GM19328 (cell line): Measurements from ENCODE around the gene MUC13.

Experiments used
- ATAC-seq: cut with Tn5 transposase; IDR thresholded peaks from one replicate; pipeline ENCODE4 v1.9.1; 2021; ENCODE audit warnings: mild to moderate bottlenecking, moderate library complexity; ENCODE audit not compliant: unreplicated experiment

The MUC13 gene

DNA sequence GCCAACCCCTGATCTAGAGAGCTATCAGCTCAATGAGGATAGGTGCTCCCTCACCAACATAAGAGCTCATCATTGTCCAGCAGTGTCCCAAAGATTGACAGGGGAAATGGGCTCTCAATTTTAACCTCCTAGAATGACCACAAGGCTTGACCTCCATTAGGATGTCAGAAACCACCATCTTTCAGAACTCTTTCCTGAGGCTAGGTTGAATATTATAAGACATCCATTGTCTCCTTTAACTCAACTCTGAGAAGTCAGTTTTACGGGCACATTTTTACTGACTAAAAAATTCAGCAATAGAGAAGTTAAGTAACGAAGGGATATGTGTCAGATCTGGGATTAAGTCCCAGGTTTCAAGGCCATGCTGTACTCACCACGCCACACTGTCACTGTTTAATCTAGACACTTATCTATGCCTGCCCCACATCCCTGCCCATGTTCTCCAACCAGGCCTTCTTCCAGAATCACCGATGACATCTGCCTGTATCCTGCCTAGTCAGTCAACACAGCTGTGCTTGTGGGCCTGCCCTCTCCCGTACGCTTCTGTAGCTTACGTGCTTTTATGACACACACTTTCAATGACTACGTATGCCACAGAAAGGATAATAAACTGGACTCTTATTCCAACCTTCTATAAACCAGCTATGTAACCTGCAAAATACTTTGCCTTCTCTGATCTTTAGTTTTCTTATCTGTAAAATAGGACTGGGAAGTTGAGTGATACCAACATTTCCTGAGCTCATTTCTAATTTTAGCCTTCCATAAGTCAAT is 17.1 kb upstream of the MUC13 start:
- no peak for ATAC-seq

DNA sequence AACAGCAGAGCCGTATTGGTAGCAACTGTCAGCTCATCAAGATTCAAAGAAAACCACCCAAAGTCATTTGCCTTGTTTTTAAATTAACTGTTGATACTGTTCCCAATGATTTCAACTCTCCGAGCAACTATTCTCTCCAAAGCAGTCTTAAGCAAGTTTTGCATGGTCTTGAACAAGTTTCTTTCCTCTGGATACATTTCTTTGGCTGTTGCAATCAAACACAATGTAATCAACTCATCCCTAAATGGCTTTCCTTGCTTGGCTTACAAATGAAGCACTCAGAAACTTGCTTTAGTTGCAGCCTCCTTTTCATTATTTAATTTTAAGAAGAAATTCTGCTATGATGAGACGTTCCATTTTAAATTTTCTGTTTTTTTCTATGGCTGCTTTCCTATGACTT is 15.5 kb upstream of the MUC13 start:
- no peak for ATAC-seq

DNA sequence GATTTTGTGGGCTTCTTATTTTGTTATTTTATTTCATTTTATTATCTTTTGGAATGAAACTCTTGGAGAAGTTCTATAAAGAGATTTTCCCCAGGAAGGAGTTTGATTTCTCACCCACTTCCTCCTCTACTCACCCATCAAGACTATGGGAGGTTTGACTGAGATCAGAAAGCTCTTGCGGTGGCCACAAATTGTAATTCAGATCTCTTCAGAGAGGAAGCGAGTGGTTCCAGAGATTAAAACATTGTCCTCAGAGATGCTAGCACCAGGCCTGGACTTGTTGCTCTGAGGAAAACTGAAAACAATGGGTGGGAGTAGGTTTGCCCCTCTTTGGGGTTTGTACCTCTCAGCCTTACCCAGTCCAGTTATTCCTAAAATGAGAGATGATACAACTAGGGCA is 8.1 kb upstream of the MUC13 start:
- ATAC-seq: no peak

DNA sequence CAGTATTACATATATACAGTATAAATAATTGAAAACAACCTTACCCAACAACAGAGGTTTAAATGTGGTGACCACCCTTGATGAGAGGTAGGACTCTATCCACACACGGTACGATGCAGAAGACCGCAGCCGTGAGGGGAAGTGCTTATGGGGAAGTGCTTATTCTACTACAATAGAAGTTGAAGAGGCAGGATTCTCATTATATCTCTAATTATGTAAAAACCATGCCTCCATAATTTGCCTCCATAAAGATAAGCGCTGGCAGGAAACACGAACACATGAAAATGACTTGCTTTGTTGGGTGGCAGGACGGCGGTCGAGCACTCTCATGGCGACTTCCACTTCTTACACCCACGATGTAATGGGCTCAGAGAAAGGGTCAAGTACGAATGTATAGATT is 7.2 kb upstream of the MUC13 start:
- ATAC-seq: no peak

DNA sequence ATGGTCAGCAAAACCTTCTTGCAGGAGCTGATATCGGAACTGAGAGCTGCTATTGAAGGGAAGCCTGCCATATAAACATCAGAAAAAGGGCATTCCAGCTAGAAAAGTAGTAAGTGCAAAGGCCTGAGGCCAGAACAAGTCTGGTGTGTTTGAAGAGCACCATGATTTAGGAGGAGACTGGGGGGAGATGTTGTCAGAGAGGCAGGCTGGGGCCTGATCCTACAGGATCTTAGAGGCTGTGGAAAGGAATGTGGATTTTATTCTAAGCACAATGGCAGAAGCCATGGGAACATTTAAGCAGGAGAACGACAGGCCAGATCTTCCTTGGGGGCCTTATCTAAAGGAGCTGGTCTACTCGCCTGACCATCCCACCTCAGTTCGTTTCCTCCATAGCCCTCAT is 5.1 kb upstream of the MUC13 start:
- ATAC-seq: no peak

DNA sequence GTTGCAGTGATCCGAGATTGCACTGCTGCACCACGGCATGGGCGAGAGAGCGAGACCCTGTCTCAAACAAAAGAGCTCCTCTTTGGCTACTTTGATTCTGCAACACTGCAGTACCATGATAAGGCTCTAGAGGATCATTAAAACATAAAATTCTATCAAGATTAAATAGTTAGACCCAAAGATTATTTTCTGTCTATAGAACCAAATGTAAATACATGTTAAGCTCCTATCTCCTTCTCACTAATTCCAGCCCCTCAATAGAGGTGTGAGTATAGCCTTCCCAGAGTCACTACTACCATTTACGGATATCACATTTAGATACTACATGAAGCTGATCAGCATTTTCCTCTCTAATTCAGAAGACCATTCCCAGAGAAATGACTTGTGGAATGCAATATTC is 4.3 kb upstream of the MUC13 start:
- ATAC-seq: no peak

DNA sequence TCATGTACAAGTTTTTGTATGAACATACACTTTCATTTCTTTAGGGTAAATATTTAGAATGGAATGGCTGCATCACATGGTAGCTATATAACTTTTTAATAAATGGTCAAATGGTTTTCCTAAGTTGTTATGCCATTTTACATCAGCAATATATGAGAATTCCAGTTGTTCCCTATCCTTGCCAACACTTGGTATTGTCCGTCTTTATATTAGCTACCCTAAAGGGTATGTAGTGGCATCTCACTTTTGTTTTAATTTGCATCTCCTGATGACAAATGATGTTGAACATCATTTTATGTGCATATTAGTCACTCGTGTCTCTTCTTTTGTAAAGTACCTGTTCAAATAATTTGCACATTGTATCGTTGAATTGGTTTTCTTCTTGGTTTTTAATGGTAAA is 2.5 kb upstream of the MUC13 start:
- no peak for ATAC-seq

DNA sequence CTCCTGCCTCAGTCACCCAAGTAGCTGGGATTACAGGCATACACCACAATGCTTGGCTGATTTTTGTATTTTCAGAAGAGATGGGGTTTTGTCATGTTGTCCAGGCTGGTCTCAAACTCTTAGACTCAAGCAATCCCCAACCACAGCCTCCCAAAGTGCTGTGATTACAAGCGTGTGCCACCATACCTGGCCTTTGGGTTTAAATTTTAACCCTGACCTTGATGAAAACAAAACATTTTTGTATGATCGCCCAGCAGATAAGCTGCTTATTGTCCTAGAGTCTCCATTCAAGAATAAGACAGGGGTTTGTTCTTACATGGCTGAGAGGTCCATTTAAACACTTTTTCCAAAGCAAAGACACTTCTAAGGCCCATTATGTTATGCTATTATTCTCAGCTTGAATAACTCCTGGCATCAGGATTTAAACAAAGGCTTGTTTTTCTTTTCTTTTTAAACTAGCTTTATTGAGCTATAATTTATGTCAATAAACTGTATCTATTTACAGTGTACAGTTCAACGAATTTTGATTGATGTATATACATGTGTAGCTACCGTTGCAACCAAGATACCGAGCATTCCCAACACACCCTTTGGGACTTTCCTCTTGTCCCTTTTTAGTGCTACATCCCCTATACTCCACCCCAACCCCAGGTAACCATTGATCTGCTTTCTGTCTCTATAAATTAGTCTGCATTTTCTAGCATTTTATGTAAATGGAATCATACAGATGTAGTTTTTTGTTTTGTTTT is 1.4 kb upstream of the MUC13 start:
- no peak for ATAC-seq

DNA sequence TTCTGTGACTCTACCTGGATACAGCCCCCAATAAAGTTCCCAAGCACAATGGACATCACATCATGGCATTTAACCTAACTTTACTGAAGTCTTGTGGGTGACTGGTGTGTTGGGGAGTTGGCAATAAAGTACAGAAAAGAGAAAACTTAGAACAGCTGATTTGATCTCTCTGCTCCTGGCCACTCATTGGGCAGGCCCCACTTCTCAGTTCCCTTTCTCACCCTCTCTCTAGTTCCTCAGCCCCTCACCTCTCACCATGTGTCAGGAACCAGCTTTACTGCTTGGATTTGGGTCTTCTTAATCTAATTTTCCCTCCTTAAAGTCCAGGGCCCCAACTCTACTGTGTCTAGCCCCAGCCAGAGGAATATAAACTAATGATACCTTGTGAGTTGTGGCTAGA is 713 bp upstream of the MUC13 start:
- ATAC-seq: no peak

DNA sequence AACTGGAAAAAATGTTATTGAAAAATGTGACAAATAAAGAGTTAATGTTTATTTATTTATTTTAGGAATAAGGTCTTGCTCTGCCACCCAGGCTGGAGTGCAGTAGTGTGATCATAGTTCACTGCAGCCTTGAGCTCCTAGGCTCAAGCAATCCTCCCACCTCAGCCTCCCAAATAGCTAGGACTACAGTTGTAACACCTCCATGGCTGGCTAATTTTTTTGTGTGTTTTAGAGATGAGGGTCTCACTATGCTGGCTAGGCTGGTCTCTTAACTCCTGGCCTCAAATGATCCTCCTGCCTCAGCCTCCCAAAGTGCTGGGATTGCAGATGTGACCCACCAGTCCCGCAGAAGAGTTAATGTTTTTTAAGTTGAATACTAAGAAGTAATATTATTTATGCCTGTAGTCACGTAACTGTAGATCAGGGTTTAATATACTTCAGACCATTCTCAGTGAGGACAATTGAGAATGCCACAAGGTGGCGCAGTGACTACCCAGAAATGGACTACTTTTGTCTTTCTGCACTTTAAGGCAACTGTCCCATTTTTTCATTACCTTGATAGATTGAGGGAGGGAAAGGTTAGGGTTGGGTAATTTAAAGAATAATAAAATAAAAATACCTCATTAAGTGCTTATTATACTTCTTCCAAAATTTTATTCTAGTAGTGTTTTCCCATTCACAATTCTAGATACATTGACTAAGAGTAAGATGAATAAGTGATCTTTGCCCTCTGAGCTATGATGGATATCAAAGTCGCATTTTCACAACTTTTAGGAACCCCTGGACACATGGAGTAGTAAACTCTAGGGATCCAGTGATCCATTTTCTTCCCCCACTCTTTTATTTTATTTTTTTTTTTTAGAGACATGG is 6.0 kb downstream of the MUC13 start:
- ATAC-seq: no peak

DNA sequence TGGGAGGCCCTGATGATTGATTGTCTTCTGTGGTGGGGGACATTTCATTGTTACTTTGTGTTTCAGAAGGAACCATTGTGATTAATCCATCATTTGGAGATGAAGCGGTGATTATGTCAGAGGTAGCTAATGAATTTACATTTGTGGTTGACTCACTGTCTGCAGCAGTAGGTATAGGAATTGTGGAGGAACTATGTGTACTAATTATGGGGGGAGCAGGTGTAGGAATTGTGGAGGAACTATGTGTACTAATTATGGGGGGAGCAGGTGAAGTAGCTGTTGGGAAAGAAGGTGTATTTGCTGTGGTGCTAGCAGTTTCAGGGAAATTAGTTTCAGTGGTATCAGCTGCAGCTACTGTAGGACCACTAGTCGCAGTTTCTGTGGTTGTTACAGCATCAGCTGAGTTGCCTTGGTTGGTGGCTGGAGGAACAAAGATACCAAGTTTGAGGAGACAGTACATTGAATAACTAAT is 6.9 kb downstream of the MUC13 start:
- no peak for ATAC-seq

DNA sequence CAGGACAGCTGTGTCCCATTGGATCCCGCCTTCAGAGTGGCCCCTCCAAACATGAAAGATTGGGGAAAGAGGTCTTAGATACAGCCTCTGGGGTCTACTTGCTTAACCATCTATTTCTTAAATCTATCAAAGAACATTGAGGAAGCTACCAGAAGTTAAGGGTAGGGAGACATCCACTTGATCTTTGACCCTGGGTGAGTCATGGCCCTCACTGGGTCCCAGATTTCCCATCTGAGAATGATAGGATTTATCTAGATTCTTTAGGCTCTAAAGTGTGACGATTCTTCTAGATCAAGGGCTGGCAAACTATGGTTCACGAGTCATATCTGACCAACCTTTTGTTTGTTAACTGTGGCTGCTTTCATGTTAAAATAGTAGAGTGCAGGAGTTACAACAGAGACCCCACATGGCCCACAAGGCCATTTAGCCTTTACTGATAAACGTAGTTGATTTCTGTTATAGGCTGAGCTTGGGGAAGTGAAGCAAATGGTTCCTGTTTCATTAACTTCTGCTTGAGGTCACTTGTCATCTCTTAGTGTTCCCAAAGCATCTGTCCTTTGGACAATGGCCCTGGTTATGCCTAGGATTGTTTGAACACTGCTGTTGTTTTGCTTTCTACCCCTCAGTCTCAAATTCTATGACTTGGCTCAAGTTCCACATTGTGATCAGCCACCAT is 8.0 kb downstream of the MUC13 start:
- ATAC-seq: no peak

DNA sequence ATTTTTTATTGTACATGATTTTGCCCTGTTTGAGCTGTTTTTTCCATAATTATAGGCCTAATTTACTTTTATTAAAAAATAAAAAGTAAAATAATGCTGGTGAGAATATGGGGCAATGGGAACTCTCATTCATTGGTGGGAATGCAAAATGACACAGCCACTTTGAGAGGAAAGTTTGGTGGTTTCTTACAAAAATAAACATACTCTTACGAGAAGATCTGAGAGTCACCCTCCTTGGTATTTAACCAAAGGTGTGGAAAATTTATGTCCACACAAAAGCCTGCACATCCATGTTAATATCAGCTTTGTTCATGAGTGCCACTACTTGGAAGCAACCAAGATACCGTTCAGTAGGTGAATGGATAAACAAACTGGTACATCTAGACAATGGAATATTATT is 9.8 kb downstream of the MUC13 start:
- ATAC-seq: no peak

DNA sequence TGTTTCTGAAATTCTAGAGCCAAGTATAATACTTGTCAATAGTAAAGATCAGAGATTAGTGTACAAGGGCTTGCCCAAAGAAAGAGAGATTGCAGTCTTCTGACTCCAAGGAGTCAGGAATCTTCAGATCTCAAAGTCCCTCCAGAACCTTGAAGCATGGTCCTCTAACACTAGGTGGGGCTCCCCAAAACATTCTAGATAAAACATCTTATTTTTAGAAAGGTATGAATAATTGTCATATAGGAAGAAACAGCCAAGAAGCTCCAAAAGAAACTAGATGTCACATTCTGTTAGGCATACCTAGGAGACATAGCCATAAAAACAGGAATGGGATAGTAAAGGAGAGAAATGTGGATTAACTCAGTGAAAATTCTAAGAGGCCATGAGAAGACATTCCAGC is 10.7 kb downstream of the MUC13 start:
- no peak for ATAC-seq

DNA sequence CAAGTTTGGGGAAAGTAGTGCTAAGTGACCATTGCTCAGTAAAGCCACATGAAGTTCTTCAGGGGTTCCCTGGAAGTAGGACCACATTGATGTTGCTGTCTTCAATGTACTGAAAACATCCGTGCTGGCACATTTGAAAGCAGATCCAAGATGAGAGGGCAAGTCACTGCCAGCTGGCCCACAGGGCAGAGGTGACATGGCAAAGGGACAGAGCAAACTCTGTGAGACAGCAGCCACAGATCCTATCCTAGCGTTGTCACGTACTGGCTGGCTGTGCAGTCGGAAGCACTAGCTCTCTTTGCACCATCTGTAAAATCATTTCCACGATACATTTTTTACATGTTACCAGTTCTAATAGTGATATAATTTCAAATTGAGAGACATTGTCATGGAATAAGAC is 13.8 kb downstream of the MUC13 start:
- ATAC-seq: no peak

DNA sequence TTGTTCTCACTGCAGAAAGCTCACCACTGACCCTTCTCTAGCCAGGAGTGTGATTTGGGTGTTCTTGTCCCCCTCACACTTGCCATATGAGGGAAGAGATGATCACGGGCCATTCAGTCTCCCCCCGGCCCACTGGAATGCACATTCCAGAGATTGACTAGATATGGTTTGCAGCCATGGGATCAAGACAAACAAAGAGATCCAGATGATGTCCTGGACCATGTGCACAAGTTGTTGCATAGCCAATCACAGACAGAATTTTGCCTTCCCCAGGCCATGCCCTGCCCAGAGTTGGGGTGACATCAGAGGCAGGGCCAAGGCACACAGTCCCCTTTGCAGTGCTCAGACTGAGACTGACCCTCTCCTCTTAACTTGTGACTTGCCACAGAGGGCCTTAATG is 14.8 kb downstream of the MUC13 start:
- ATAC-seq: no peak

DNA sequence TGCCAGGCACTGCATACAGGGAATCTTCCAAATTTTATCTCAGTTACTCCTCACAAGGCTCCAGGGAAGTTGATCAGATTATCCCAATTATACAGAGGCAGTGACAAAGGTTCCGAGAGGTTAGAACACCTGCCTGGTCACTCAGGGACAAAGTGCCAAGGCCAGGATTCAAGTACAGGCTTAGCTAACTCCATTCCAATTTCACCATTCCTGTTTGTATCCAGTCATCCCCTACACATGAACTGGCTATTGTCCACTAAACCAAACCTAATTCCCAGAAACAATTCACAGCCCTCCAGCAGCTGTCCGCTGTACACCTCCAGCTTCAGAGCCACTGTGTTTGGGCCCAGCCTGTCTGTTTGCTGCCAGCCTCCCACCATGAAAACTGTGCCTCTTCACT is 16.0 kb downstream of the MUC13 start:
- ATAC-seq: no peak

DNA sequence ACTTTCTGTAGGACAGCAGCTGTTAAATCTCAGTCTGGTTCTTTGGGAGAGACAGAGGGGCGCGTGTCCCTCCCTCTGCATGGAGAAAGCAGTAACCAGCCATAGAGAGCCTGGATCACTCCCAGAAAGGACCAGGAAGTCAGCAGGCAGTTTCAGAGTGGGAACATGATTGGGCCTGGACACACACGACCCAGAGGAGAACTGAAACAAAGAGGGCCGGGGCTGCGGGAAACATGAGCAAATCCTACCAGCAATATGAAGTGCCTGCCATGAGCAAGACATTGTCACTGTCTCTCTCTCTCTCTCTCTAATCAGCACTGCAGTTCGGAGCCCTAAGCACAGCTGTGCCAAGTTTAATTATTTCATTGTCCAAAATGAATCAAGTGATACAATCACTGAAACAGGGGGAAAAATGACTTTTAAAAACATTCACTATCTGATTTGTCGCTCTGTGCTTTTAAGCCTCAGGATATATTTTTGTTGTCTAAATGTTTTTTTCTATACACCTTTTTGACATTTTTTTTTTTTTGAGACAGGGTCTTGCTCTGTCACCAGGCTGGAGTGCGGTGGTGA is 17.6 kb downstream of the MUC13 start:
- ATAC-seq: no peak

DNA sequence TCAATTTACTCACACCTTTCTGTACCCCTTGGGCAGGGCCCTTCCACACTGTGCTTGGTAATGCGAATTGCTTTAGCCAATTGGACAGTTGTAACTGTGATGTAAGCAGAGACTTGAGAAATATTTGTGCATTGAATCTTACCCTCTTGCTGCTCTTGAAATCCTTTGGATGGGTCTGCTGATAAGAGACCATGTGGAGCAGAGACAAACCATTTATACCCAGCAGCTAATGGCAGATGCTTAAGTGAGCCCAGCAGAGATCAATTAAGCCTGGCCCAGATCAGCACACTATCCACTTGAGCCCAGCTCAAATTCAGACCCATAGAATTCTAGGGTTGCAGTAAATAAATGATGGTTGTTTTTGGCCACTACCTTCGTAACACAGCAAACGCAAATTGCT is 19.3 kb downstream of the MUC13 start:
- ATAC-seq: no peak

DNA sequence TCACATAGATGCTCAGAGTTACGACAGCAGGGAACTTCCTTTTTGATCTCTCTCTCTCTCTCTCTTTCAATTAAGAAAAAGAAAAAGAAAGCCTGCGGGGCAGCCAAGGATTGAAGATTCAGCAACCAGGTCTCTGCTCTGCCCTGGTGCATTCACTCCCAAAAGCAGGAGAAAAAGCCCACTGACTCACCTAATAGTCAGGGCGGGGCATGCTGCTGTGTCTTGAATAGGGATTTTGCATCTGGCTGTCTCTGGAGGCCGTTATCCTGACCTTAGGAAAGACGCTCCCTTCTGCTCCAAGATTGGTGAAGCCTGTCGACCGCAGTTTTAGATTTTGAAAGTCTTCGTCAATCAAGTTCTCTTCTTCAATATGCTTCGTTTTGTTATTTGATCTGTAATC is 26.6 kb downstream of the MUC13 start:
- no peak for ATAC-seq
